ENCODE measurements around the gene SPSB3.

Gene SPSB3

DNA sequence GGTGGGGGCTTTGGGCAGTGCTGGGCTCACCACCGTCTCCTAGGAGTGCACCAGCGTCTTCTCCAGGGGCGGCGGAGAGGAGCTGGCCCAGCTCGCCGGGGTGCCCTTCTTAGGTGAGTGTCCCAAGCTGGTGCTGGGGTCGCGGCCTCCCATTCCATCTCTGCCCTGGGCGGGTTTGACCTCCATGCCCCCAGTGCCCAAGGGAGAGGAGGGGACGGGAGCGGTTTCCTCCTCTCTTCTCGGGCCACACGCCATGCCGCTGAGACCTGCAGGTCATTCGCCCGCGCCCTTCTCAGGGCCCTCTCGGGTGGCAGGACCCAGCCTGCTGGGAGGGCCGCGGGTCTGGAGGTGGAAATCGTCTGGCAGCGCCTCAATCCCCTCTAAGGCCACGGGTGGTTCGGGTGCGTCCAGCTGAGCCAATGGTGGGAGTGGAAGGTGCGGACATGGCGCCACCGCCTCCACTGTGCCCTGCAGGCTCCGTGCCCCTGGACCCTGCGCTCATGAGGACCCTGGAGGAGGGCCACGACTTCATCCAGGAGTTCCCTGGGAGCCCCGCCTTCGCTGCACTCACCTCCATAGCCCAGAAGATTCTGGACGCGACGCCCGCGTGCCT, 5.8 kb upstream of the SPSB3 start:
- no peak for DNase-seq

DNA sequence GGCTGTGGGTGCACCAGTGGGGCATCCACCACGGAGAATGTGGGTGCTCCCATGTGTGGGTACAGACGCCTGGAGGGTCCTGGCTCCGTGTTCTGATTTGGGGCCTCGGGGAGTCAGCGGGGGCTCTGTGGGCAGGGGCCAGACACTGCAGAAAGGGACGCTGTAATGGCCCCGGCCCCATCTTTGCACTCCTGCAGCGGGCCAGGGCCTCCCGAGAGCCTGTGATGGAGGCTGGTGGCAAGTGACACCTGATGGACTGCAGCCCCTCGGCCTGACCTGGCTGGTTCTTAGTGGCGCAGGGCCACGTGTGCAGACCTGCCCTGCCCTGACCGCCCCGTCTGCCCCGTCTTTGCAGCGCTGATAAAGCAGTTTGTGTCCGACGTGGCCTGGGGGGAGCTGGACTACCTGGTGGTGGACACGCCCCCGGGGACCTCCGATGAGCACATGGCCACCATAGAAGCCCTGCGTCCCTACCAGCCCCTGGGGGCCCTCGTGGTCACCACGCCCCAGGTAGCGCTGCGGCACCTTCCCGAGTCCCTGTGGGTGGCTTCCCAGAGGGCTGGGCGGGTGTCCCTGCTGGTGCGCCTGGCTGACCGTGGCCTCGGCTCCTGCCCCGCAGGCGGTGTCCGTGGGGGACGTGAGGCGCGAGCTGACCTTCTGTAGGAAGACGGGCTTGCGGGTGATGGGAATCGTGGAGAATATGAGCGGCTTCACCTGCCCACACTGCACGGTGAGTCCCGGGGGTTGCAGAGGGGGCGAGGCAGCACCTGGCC, 5.1 kb upstream of the SPSB3 start:
- no peak for DNase-seq

DNA sequence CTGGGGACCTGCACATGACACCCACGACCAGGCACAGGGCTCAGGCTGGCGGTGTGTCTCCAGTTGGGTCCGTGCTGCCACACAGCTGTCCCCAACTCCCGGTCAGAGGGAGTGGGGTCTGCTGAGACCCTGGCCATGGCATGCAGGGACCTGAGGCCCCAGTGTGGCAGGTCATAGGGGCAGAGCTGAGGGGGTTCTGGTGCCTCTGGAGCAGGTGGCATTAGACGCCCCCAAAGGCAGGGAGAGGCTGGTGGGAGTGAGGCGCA, 4.6 kb upstream of the SPSB3 start:
- DNase-seq, result no peak

- DNase-seq, result no peak
Observed at GRCh38 chr16:1786242-1787055, 4.1 kb upstream of the SPSB3 start.

DNA sequence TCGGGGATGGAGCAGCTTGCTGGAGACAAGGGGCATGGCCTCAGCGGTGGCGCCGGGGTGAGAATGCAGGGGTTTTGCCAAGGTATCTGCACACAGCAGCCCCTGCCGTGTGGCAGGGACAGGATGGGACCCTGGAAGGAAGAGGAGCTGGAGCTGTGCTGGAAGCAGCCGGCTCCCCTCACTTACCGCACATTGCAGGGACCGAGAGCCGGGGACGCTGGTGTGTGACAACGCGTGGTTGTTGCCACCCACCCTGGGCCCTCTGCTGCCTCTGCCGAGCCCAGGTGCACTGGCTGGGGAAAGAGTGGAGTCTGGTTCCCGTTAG, 3.4 kb upstream of the SPSB3 start:
- DNase-seq, result no peak

DNA sequence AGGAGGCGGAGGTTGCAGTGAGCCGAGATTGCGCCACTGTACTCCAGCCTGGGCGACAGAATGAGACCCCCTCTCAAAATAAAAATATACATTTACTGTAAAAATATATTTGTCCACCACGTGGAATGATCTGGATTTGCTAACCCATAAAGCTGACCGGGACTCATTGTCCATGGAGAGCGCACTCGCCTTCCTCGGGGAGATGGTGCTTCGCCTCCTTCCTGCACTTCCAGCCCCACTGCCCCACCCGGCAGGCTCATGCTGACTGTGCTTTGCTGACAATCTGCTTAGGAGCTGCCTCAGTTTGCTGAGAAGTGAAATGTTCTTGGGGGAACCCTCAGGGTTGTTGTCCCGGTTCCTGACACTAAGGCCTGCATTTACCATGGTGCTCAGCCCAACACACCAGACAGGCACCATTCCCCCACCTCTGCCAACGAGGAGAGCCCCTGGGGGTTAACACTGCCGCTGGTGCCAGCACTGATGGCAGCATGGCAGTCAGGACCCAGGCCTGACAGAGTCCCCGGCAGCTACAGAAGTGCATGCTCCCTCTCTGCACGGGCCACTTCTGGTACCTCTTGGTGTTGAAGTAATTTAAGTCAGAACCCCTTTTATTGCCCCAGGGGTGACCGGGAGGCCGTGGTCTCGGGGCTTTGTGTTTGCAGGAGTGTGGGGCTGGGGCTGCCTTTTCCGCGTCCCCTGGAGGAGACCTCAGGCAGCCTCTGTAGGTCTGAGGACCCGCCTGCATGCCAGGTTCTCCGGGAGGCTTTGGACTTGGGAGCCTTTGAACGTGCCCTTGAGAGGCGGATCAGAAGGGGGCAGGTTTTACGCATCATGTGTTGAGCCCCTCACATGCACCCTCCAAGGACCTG, 2.8 kb upstream of the SPSB3 start:
- DNase-seq, result no peak

DNA sequence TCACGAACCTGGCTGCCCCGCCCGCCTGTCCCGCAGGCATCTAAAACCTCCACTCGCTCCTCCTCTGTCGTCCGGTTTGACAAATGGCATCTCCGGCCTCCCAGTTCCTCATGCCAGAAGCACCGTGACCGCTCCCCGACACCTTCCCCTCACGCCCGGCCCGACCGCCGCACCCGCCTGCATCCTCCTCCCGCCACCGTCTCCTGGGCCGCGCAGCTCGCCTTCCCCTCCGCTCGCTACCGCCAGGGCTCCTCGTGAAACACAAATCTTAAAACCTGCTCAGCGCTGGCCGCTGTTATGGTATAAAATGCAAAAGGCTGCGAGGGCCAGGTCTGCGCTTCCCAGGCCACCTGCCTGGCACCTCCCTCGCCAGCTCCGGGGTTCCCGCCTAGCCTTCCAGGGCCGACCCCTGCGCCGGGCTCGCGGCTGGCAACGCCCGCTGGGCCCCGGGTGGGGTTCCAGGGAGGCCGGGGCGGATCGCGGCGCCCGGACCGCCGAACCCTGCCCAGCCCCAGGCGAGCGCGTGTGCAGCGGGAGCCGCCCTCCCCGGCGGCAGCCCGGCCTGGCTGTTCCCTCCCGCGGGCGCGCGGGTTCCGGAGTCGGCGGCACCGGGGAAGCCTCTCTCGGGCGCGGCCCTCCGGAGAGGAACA, 488 bp downstream of the SPSB3 start:
- DNase-seq, result no peak

DNA sequence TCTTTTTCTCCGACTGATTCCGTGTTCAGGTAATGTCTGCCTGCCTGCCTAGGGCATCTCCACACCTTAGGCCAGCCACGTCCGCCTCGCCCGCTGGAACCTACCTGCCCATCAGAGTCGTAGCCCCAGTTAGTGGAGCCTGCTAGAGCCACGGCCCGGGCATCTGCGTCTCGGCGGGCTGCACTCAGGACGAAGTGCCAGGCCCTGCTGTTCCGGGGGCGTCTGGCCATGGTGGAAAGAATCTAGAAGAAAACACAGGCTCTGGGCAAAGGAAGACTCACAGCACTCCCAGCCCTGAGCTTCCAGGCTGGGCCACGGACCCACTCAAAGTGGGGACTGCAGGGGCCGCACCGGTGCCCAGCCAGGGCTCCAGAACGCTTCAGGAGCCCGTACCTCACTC, 1.1 kb downstream of the SPSB3 start:
- DNase-seq, result no peak

- no peak for DNase-seq
Observed at GRCh38 chr16:1780677-1781072, 1.7 kb downstream of the SPSB3 start.

DNA sequence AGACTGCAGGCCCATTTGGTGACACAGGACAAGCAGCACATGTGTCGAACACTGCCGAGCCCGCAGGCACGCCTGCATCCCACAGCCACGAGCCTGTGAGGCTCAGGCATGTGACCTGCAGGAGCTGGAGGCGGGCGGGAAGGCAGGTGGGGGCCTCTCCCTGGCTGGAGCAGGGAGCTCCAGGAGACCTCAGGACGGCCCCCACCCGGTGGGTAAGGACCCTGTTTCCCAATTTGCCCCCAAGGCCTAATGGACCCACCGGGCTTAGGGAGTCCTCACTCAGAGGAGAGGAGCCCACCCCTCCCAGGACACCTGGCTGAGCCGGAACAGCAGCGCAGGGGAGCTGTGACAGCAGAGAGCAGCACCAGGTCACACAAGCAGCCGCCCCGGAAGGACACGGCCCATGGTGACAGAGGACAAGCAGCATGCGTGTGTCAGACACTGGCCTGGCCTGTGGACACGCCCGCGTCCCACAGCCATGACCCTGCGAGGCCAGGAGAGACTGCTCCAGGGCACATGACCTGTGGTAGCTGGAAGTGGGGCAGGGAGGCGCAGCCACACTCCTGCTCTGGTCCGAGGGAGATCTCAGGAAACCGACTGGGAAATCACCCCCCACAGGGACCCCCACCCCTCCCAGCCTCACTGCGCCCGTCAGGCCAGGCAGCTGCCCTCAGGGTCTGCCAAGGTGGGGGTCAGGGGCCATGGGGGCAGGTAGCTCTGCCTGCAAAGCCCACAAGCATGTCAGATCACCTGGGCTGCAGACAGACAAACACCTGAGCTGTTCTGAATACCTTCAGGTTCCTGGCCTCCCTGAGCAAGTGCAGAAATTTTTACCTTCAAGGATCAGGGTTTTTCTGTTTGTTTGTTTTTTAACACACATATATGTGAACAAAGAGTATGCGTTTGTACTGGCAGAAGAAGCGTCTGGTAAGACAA, 2.4 kb downstream of the SPSB3 start:
- DNase-seq, result no peak

GRCh38 chr16:1779234-1779701, 3.1 kb downstream of the SPSB3 start:
- DNase-seq, result no peak

- no peak for DNase-seq
Observed at GRCh38 chr16:1778200-1779179, 3.9 kb downstream of the SPSB3 start.

DNA sequence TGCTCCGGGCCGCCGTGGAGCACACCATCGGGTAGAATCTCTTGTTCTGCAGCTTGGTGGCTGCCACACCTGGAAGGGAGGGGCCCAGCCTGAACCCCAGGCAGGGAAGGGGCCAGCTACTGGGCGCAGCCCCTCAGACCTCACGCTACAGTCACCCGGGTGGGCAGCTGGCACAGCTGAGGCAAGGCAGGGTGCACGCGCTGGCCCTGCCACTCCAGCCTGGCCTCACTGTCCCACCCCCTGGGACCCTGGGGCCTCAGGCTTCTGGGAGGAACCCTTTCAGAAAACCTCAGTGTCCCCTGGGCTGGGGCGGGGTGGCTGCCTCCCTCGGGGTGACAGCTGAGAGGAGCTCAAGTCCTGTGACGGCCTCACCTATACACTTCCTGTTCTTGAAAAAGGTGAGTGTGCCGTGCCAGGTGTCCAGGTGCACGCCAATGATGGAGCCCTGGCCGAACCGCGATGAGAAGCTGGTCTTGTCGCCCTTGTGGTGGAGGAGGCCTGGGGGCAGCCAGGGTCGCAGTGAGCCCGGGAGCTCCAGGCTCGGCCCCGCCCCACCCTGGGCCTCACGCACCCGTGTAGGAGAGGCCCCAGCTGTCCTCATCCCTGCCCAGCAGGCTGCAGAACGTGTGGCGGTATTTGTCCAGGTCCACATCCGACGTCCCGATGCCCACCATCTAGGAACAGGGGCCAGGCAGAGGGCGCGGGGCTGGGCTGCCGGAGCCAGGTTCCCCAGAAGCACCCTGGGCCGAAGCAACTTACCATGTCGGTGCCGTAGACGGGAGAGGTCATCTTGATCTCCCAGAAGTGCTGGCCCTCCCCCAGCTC, 4.8 kb downstream of the SPSB3 start:
- no peak for DNase-seq

- DNase-seq, result no peak
Observed at GRCh38 chr16:1776991-1777374, 5.4 kb downstream of the SPSB3 start.

DNA sequence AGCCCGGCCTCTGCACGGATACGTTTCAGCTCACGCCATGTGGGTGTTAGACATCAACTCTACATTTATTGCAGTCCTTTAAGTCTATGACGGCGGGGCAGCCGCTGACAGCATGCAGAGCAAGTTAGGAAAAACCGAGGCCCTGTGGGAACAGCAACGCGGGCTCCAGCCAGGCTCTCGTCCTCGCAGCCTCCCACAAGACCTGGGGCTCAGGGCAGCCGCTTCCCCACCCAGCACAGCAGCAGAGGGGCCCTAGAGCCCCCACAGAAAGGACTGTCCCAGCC, 5.8 kb downstream of the SPSB3 start:
- no peak for DNase-seq

- no peak for DNase-seq
Observed at GRCh38 chr16:1775846-1776671, 6.3 kb downstream of the SPSB3 start.

- no peak for DNase-seq
Observed at GRCh38 chr16:1775006-1775845, 7.1 kb downstream of the SPSB3 start.

DNA sequence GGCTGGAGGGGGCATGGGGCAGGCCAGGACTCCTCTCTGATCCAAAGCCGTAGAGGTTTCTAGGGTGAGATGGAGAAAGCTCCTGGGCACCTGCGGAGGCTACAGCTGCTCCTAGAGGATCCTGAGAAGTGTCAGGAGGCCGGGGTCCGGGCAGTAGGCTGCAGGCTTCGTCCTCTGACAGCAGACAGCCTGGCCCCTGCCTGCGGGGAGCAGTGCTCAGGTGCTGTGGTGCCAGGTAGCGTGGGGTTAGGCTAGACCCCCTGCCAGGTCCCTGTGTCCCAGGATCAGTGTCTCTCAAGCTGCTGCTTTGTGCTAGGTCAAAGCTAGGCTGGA, 8.0 kb downstream of the SPSB3 start:
- DNase-seq, result no peak
